GM12891 (cell line): Measurements from ENCODE around the gene FBXO33.

ENCODE experiments used
- PAX5 ChIP-seq: IDR thresholded peaks from 2 replicates; pipeline ENCODE4 v1.6.1; 2011; ENCODE audit warnings: low read length, moderate library complexity, mild to moderate bottlenecking; ENCODE audit not compliant: insufficient read depth, severe bottlenecking
- POLR2A ChIP-seq: IDR thresholded peaks from 2 replicates; pipeline ENCODE4 v1.6.1; 2011; ENCODE audit warnings: low read depth, low read length, control low read depth
- POLR2AphosphoS5 ChIP-seq: IDR thresholded peaks from 2 replicates; pipeline ENCODE4 v1.6.1; 2011; ENCODE audit warnings: low read depth, low read length, control low read depth
- POU2F2 ChIP-seq: IDR thresholded peaks from 2 replicates; pipeline ENCODE4 v1.6.1; 2011; ENCODE audit warnings: low read depth, mild to moderate bottlenecking, control low read depth, low read length, moderate library complexity
- SPI1 ChIP-seq: IDR thresholded peaks from 2 replicates; pipeline ENCODE4 v1.6.1; 2011; ENCODE audit warnings: low read depth, low read length, control low read depth
- TAF1 ChIP-seq: IDR thresholded peaks from 2 replicates; pipeline ENCODE4 v1.6.1; 2011; ENCODE audit warnings: low read depth, low read length, control low read depth

- TF ChIP-seq SPI1 (no peak), POLR2AphosphoS5 (no peak), POLR2A (no peak), TAF1 (no peak), POU2F2 (no peak), PAX5 (no peak)
These were observed 38.9 kb downstream of the FBXO33 start for GRCh38 chr14:39393289-39393688.
